ENCODE results near the gene PMAIP1. TPM values are rescaled to one million over a fixed set of nuclear protein-coding genes. Genes with fewer than 3 reads are reported as not detected.

Gene PMAIP1
- polyA plus RNA-seq, 1 experiment = 57.1 TPM

DNA sequence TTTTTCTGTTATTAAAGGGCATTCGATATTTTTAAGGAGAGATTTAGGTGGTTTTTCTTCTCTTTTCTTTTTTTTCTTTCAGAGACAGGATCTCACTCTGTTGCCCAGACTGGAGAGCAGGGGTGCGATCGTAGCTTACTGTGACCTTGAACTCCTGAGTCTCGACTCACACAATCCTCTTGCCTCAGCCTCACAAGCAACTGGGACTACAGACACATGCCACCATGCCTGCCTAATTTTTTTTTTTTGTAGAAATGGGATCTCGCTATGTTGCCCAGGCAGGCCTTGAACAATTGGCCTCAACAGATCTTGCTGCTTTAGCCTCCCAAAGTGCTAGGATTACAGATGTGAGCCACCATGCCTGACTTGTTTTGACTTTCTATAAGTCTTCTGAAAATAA is 26.3 kb downstream of the PMAIP1 start:
- CTCF ChIA-PET = no interaction called here
- Histone ChIP-seq H3K27me3 (ENCODE audit: control insufficient read depth, insufficient read depth, low read length) (no peaks in the 10 kb centered on the region), H3K9me3 (ENCODE audit: control insufficient read depth, insufficient read depth, low read length) (no peaks in the 10 kb centered on the region), H3K27ac (ENCODE audit: low read depth, low read length) (no peak overlapping the region), H3K4me3 (ENCODE audit: low read depth, low read length) (no peak overlapping the region)
- TF ChIP-seq, protein P1, sequence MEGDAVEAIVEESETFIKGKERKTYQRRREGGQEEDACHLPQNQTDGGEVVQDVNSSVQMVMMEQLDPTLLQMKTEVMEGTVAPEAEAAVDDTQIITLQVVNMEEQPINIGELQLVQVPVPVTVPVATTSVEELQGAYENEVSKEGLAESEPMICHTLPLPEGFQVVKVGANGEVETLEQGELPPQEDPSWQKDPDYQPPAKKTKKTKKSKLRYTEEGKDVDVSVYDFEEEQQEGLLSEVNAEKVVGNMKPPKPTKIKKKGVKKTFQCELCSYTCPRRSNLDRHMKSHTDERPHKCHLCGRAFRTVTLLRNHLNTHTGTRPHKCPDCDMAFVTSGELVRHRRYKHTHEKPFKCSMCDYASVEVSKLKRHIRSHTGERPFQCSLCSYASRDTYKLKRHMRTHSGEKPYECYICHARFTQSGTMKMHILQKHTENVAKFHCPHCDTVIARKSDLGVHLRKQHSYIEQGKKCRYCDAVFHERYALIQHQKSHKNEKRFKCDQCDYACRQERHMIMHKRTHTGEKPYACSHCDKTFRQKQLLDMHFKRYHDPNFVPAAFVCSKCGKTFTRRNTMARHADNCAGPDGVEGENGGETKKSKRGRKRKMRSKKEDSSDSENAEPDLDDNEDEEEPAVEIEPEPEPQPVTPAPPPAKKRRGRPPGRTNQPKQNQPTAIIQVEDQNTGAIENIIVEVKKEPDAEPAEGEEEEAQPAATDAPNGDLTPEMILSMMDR (IDR thresholded peaks at IDR 0.05; ENCODE audit: low read depth, low read length) = no peak
- no peak for DNase-seq (ENCODE audit: low read depth, low spot score)
- POLR2A ChIA-PET = no interaction called here

DNA sequence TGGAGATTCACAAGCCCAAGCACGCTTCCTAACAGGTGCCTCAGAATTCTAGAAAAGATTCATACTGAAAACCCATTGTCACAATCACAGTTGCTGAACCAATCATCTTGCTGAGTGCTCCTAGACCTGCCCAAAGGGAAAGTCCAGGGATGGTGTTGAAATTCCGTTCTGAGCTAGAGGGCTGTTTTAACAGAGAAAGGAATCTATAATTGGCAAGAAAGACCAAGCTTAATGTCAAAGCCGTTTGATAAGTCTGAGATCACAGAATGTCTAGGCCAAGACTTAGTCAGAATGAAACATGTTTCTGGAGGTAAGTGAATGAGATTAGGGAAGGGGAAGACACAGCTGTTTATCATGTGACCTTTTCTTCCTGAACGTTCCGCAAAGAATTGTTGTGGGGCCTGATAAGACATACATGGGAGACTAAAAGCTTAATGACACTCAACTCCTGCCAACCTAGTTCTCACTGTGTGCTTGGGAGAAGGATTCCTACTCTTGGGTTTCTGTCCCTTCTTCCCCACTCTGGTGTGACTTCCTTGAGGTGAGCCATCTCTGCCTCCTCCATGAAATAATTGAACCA is 27.5 kb downstream of the PMAIP1 start:
- TF ChIP-seq, protein P1 (IDR thresholded peaks at IDR 0.05; ENCODE audit: low read depth, low read length) = no peak
- Histone ChIP-seq H3K27ac (ENCODE audit: low read depth, low read length) (no peak overlapping the region), H3K27me3 (ENCODE audit: control insufficient read depth, insufficient read depth, low read length) (no peaks in the 10 kb centered on the region), H3K4me3 (ENCODE audit: low read depth, low read length) (no peak overlapping the region), H3K9me3 (ENCODE audit: control insufficient read depth, insufficient read depth, low read length) (no peaks in the 10 kb centered on the region)
- DNase-seq (ENCODE audit: low read depth, low spot score) = no peak
- ChIA-PET POLR2A (no interaction called here), CTCF (interaction anchor here (0.9 kb wide), 1 partner anchor 69 kb away, joined by 3 read pairs; no protein-coding TSS in a partner anchor)

DNA sequence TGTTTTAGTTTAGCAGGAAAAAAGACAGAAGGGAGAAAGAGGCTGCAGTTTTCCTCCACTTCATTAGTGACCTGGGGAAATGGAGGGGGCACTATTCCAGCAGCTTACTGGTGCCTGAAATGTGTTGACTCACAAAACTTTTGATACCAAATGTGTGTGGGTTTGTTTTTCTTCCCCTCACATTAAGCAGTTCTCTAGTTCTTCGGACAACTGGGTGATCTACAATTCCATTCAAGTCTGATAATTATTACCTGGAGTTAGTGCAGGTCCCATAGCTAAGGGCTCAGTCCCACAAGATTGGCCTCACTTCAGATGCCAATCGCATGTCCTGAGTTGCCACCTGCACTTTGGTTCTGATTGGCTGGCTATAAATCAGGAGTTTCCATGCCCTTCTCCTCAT is 28.4 kb downstream of the PMAIP1 start:
- CTCF ChIA-PET = no interaction called here
- TF ChIP-seq, protein P1 (IDR thresholded peaks at IDR 0.05; ENCODE audit: low read depth, low read length) = no peak
- POLR2A ChIA-PET = no interaction called here
- H3K27ac ChIP-seq (ENCODE audit: low read depth, low read length) = no peak overlapping the region
- H3K9me3 ChIP-seq (ENCODE audit: control insufficient read depth, insufficient read depth, low read length) = no peaks in the 10 kb centered on the region
- H3K4me3 ChIP-seq (ENCODE audit: low read depth, low read length) = no peak overlapping the region
- no peak for DNase-seq (ENCODE audit: low read depth, low spot score)
- no peaks in the 10 kb centered on the region for H3K27me3 ChIP-seq (ENCODE audit: control insufficient read depth, insufficient read depth, low read length)

DNA sequence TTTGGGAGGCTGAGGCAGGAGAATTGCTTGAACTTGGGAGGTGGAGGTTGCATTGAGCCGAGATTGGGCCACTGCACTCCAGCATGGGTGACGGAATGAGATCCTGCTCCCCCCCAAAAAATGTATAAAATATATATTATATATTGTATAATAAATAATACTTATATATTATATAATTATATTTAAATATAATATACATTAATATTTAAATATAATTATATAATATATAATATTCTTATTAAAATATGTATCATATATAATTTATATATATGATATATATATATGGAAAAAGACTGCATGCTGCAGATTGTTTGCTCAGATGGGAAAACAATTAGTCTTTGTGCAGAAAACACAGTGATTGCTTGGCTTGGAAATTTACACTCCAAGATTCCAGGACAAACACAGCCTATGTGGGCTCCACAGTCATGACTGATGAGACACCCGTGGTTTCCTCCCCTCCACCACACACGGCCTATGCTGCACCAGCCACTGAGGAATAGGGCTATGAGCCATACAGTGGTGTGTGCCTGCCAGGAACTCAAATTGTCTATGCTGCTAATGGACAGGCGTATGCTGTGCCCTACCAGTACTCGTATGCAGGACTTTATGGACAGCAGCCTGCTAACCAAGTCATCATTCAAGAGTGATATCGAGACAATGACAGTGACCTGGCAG is 30.0 kb downstream of the PMAIP1 start:
- TF ChIP-seq, protein P1 (IDR thresholded peaks at IDR 0.05; ENCODE audit: low read depth, low read length) = no peak
- ChIA-PET POLR2A (no interaction called here), CTCF (no interaction called here)
- no peaks in the 10 kb centered on the region for H3K27me3 ChIP-seq (ENCODE audit: control insufficient read depth, insufficient read depth, low read length)
- no peak overlapping the region for H3K4me3 ChIP-seq (ENCODE audit: low read depth, low read length)
- DNase-seq (ENCODE audit: low read depth, low spot score) = no peak
- no peak overlapping the region for H3K27ac ChIP-seq (ENCODE audit: low read depth, low read length)
- no peaks in the 10 kb centered on the region for H3K9me3 ChIP-seq (ENCODE audit: control insufficient read depth, insufficient read depth, low read length)

DNA sequence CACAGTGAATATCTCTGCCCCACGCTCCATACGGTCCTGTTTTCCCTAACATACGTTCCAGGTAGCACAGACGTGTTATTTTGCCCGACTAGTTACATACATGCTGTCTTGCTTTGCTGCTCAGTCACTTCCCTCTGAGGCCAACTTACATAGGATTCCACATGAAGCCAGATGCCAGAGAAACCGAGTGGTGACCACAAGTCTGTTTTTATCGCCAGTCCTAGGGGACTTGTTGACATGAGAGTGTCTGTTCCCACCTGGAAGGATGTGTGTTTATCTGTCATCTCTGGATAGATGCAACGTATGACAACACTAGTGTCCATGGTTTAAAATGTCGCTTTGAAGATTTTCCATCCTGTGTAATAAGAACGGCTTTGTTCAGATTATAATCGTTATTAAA is 32.6 kb downstream of the PMAIP1 start:
- no peak for DNase-seq (ENCODE audit: low read depth, low spot score)
- TF ChIP-seq, protein P1 (IDR thresholded peaks at IDR 0.05; ENCODE audit: low read depth, low read length) = no peak
- Histone ChIP-seq H3K4me3 (ENCODE audit: low read depth, low read length) (no peak overlapping the region), H3K27ac (ENCODE audit: low read depth, low read length) (no peak overlapping the region), H3K27me3 (ENCODE audit: control insufficient read depth, insufficient read depth, low read length) (no peaks in the 10 kb centered on the region), H3K9me3 (ENCODE audit: control insufficient read depth, insufficient read depth, low read length) (no peaks in the 10 kb centered on the region)
- CTCF ChIA-PET = interaction anchor here (1.0 kb wide), 1 partner anchor 55 kb away, joined by 3 read pairs; no protein-coding TSS in a partner anchor
- POLR2A ChIA-PET = no interaction called here
